GM12878 (cell line): ENCODE measurements around the gene MAP3K5. TPM values are rescaled to one million over a fixed set of nuclear protein-coding genes. Genes with fewer than 3 reads are reported as not detected.

ENCODE experiments used
- ATAC-seq: fragments of 200-7000 bp; cut with Tn5 transposase; 3 replicates; pipeline ENCODE4 v1.9.1; 2020; ENCODE audit warnings: mild to moderate bottlenecking, moderate library complexity
- BruUV-seq: library from RNA; stranded (reverse); fragments of 400-500 nt; replicated peaks from 2 replicates; lab custom pipeline; 2021; lab: Mats Ljungman, UMichigan
- CTCF ChIA-PET: fragments of 300-600 bp; sonication (Branson Sonifier 250); formaldehyde crosslinking; extraction: SDS; loops from one replicate; lab custom pipeline; 2021; ENCODE audit warnings: inconsistent platforms; lab: Yijun Ruan, JAX
- POLR2A ChIA-PET: fragments of 350-600 bp; formaldehyde crosslinking; extraction: SDS; loops from one replicate; lab custom pipeline; 2021; ENCODE audit warnings: inconsistent platforms; lab: Charles Lee
- RAD21 ChIA-PET: fragments of 300-600 bp; sonication (Branson Sonifier 250); formaldehyde crosslinking; loops from one replicate; lab custom pipeline; 2023; ENCODE audit warnings: antibody characterized with exemption; ENCODE audit not compliant: unreplicated experiment; lab: Charles Lee
- SMC1A ChIA-PET: fragments of 300-600 bp; sonication (Branson Sonifier 250); formaldehyde crosslinking; loops from one replicate; lab custom pipeline; 2023; ENCODE audit not compliant: unreplicated experiment, uncharacterized antibody; lab: Charles Lee
- DNase-seq: peaks from one replicate; pipeline ENCODE4 v3.0.0-alpha.2; 2011; ENCODE audit warnings: low read depth, low spot score
- FAIRE-seq: peaks from 3 replicates; lab custom pipeline; 2011; peaks lifted over from hg19 to GRCh38; lab: Jason Lieb, UNC
- H2AFZ ChIP-seq: 2 replicates; pipeline ENCODE4 v1.6.0; 2011; ENCODE audit warnings: low read depth, low read length, control low read depth; ENCODE audit not compliant: control insufficient read depth
- H3K27ac ChIP-seq: 2 replicates; pipeline ENCODE4 v1.5.1; 2011; ENCODE audit warnings: control low read depth; ENCODE audit not compliant: control insufficient read depth, insufficient read depth
- H3K27me3 ChIP-seq, 2 experiments: replicated peaks in 1 of 2; 2 replicates each; pipeline versions ENCODE4 v1.6.0 to v1.6.1; 2011; ENCODE audit warnings: low read length in 1 of 2; ENCODE audit not compliant: control insufficient read depth in 2 of 2, insufficient read depth in 2 of 2
- H3K36me3 ChIP-seq, 2 experiments: 2 replicates each; pipeline ENCODE4 v1.5.1; 2011; ENCODE audit warnings: low read length in 1 of 2; ENCODE audit not compliant: control insufficient read depth in 2 of 2, insufficient read depth in 2 of 2
- H3K4me1 ChIP-seq: 2 replicates; pipeline ENCODE4 v1.6.1; 2011; ENCODE audit warnings: mild to moderate bottlenecking, low read length, moderate library complexity, mixed read lengths; ENCODE audit not compliant: control insufficient read depth, insufficient read depth
- H3K4me2 ChIP-seq: 2 replicates; pipeline ENCODE4 v1.6.0; 2011; ENCODE audit warnings: control low read depth; ENCODE audit not compliant: control insufficient read depth, insufficient read depth
- H3K4me3 ChIP-seq: fragments of 200-600 bp; sonication (generic); 2 replicates; pipeline ENCODE4 v1.5.1; 2016
- H3K79me2 ChIP-seq: 2 replicates; pipeline ENCODE4 v1.6.0; 2011; ENCODE audit warnings: low read length; ENCODE audit not compliant: control insufficient read depth, insufficient read depth
- H3K9ac ChIP-seq: 2 replicates; pipeline ENCODE4 v1.8.0; 2011; ENCODE audit warnings: low read length, control low read depth, mixed read lengths; ENCODE audit not compliant: control insufficient read depth, insufficient read depth
- H3K9me3 ChIP-seq: replicated peaks from 3 replicates; pipeline ENCODE4 v1.5.1; 2011; ENCODE audit warnings: mild to moderate bottlenecking, low read length; ENCODE audit not compliant: control insufficient read depth, insufficient read depth
- H4K20me1 ChIP-seq: 2 replicates; pipeline ENCODE4 v1.6.0; 2011; ENCODE audit not compliant: control insufficient read depth, insufficient read depth
- BCLAF1 ChIP-seq: fragments of 450-650 bp; IDR thresholded peaks from 2 replicates; pipeline ENCODE4 v1.6.1; 2017; ENCODE audit warnings: antibody characterized with exemption, mild to moderate bottlenecking, moderate library complexity
- BHLHE40 ChIP-seq, 2 experiments: fragments of 450-650 bp in 1 of 2; IDR thresholded peaks; 2 replicates each; pipeline ENCODE4 v1.6.1; 2011 to 2017; ENCODE audit warnings: low read depth in 2 of 2, borderline replicate concordance in 1 of 2, improper control_type of control experiment in 1 of 2, low read length in 1 of 2, mild to moderate bottlenecking in 1 of 2
- FOS ChIP-seq: IDR thresholded peaks from 3 replicates; pipeline ENCODE4 v1.6.1; 2011; ENCODE audit warnings: borderline replicate concordance; ENCODE audit not compliant: insufficient read length; ENCODE audit errors: extremely low read depth
- KDM1A ChIP-seq: fragments of 200-600 bp; sonication (generic); IDR thresholded peaks from 2 replicates; pipeline ENCODE4 v1.6.1; 2016; ENCODE audit warnings: borderline replicate concordance
- KLF5 ChIP-seq: fragments of 450-650 bp; IDR thresholded peaks from 2 replicates; pipeline ENCODE4 v1.6.1; 2014; ENCODE audit warnings: mild to moderate bottlenecking; ENCODE audit not compliant: partially characterized antibody
- NBN ChIP-seq: fragments of 450-650 bp; IDR thresholded peaks from 2 replicates; pipeline ENCODE4 v1.6.1; 2016
- RCOR1 ChIP-seq: conservative IDR thresholded peaks from 2 replicates; pipeline ENCODE4 v1.6.1; 2012; ENCODE audit warnings: low read depth, low read length, improper control_type of control experiment
- TARDBP ChIP-seq: IDR thresholded peaks from 2 replicates; pipeline ENCODE4 v1.6.1; 2016; ENCODE audit warnings: borderline replicate concordance
- USF2 ChIP-seq: IDR thresholded peaks from 2 replicates; pipeline ENCODE4 v1.6.1; 2011; ENCODE audit warnings: low read depth, low read length, improper control_type of control experiment, borderline replicate concordance
- ZBED1 ChIP-seq: IDR thresholded peaks from 2 replicates; pipeline ENCODE4 v1.6.1; 2016; ENCODE audit warnings: borderline replicate concordance
- ZBTB40 ChIP-seq: fragments of 450-650 bp; IDR thresholded peaks from 2 replicates; pipeline ENCODE4 v1.6.1; 2016; ENCODE audit warnings: mild to moderate bottlenecking, moderate library complexity, borderline replicate concordance
- WGBS: methylation state at CpG from one replicate; pipeline ENCODE4 v1.1.6; 2016; ENCODE audit warnings: low lambda C conversion rate; ENCODE audit not compliant: insufficient replicate concordance, insufficient coverage; ENCODE audit errors: missing lambda C conversion rate; 5-methylcytosine and 5-hydroxymethylcytosine counted together
- in situ Hi-C: fragments of 300-500 bp; cut with MboI; formaldehyde crosslinking; loops from 9 replicates; pipeline ENCODE4 v1.14.3; 2018; ENCODE audit warnings: mixed read lengths
- intact Hi-C: fragments of 100-400 bp; cut with micrococcal nuclease; formaldehyde crosslinking; loops from one replicate; pipeline ENCODE4 v1.14.2; 2022; ENCODE audit not compliant: unreplicated experiment
- polyA plus RNA-seq, 11 experiments: library from polyadenylated mRNA; depleted of rRNA in 4 of 11; unstranded in 6 of 11; stranded (reverse) in 5 of 11; fragments of >200 nt; fragmentation: Nextera tagmentation in 4 of 11; fragmentation: Illumina TruSeq in 1 of 11; extraction: Ambion mirVana in 4 of 11; extraction: Trizol in 1 of 11; gene quantifications; 1 replicate in 1 of 11; 2 replicates in 10 of 11; pipeline versions ENCODE4 v1.2.1 to v1.2.3, GENCODE V29; 2011 to 2016; ENCODE audit warnings: inconsistent platforms in 2 of 11, missing spikeins in 2 of 11, low read depth in 1 of 11
- total RNA-seq, 4 experiments: library from RNA; depleted of rRNA in 3 of 4; stranded (reverse); fragments of >200 nt in 3 of 4; fragmentation: Illumina TruSeq in 1 of 4; extraction: Trizol in 1 of 4; gene quantifications; 2 replicates each; pipeline versions ENCODE4 v1.2.1 to v1.2.3, GENCODE V29; 2013 to 2021
- TF ChIP-seq, protein P1 (sequence below): fragments of 450-650 bp; IDR thresholded peaks from 2 replicates; pipeline ENCODE4 v1.6.1; 2016; ENCODE audit warnings: mild to moderate bottlenecking
- TF ChIP-seq, protein P2 (sequence below): fragments of 450-650 bp; IDR thresholded peaks from 2 replicates; pipeline ENCODE4 v1.6.1; 2017; ENCODE audit warnings: low read depth, mild to moderate bottlenecking, moderate library complexity

Gene MAP3K5
- total and polyA plus RNA-seq, 10 of the 15 experiments (the other 5 are each of a cell fraction or from before 2014, with no cell fraction given): 5.4 to 34.3 (median 26.4) TPM

DNA sequence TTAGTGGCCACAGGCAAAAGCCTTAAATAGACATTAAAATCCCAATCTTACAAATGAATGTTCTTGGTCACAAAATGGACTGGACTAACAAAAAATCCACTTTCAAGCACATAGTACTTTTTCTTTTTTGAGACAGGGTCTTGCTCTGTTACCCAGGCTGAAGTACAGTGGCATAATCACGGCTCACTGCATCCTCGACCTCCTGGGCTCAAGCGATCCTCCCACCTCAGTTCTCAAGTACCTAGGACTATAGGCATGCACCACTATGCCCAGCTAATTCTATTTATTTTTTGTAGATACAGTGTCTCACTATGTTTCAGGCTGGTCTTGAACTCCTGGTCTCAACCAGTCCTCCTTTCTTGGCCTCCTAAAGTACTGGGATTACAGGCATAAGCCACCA is 59.4 kb downstream of the MAP3K5 start:
- SMC1A ChIA-PET: interaction anchor here (1.3 to 20.2 kb wide), 5 partner anchors 9 to 40 kb away, joined by 3 to 370 read pairs (median 83); no protein-coding TSS in a partner anchor
- intact Hi-C loops (no loop called here), in situ Hi-C loops (no loop called here)
- no TSS peak for BruUV-seq
- H3K9me3 ChIP-seq: peaks cover 1% of the 10 kb centered on the region; the same call in 1 of the 3 replicates
- POLR2A ChIA-PET: interaction anchor here (1.2 to 1.4 kb wide), 2 partner anchors 31 to 32 kb away, joined by 3 to 6 read pairs; no protein-coding TSS in a partner anchor
- no peaks in the 10 kb centered on the region for H3K27me3 ChIP-seq
- peaks cover 96% of the 10 kb centered on the region for H3K79me2 ChIP-seq
- H3K4me2 ChIP-seq: no peak overlapping the region
- RAD21 ChIA-PET: interaction anchor here (1.1 to 1.8 kb wide), 4 partner anchors 14 to 60 kb away, joined by 3 to 11 read pairs (median 5); partner anchors contain the start of gene MAP3K5
- H3K4me1 ChIP-seq: peaks cover 17% of the 10 kb centered on the region
- DNase-seq (no peak), ATAC-seq (no peak), FAIRE-seq (no peak)
- no peak overlapping the region for H3K4me3 ChIP-seq
- no peaks in the 10 kb centered on the region for H4K20me1 ChIP-seq
- H2AFZ ChIP-seq: no peak overlapping the region
- WGBS: 90% methylated on average over 3 of the region's 3 CpGs
- CTCF ChIA-PET: interaction anchor here (0.7 to 1.8 kb wide), 3 partner anchors 8 to 89 kb away, joined by 3 to 8 read pairs (median 4); no protein-coding TSS in a partner anchor
- no peak overlapping the region for H3K27ac ChIP-seq
- peaks cover 2 to 9% of the 10 kb centered on the region in 2 experiments; a peak in 2 of 4 replicates for H3K36me3 ChIP-seq
- H3K9ac ChIP-seq: no peak overlapping the region
- TF ChIP-seq NBN: no peak
- no peak for TF ChIP-seq FOS
- TF ChIP-seq RCOR1: no peak
- TF ChIP-seq, protein P1, sequence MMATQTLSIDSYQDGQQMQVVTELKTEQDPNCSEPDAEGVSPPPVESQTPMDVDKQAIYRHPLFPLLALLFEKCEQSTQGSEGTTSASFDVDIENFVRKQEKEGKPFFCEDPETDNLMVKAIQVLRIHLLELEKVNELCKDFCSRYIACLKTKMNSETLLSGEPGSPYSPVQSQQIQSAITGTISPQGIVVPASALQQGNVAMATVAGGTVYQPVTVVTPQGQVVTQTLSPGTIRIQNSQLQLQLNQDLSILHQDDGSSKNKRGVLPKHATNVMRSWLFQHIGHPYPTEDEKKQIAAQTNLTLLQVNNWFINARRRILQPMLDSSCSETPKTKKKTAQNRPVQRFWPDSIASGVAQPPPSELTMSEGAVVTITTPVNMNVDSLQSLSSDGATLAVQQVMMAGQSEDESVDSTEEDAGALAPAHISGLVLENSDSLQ: no peak
- TF ChIP-seq BHLHE40 (IDR thresholded peaks at IDR 0.05; ENCODE audit: borderline replicate concordance in 1 of 2, low read depth in 2 of 2, low read length in 1 of 2): no peak
- no peak for TF ChIP-seq ZBTB40
- no peak for TF ChIP-seq BCLAF1
- TF ChIP-seq ZBED1: no peak
- TF ChIP-seq, protein P2, sequence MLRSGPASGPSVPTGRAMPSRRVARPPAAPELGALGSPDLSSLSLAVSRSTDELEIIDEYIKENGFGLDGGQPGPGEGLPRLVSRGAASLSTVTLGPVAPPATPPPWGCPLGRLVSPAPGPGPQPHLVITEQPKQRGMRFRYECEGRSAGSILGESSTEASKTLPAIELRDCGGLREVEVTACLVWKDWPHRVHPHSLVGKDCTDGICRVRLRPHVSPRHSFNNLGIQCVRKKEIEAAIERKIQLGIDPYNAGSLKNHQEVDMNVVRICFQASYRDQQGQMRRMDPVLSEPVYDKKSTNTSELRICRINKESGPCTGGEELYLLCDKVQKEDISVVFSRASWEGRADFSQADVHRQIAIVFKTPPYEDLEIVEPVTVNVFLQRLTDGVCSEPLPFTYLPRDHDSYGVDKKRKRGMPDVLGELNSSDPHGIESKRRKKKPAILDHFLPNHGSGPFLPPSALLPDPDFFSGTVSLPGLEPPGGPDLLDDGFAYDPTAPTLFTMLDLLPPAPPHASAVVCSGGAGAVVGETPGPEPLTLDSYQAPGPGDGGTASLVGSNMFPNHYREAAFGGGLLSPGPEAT: no peak
- TF ChIP-seq USF2: no peak
- TF ChIP-seq KLF5: no peak
- no peak for TF ChIP-seq KDM1A
- no peak for TF ChIP-seq TARDBP
